ENCODE data around the gene GAGE13. TPM values are rescaled to one million over a fixed set of nuclear protein-coding genes. Genes with fewer than 3 reads are reported as not detected.
"Not testable (repeated sequence)": the region's sequence is repeated elsewhere in the genome, so short reads cannot be mapped to it uniquely, and the experiment has no call there.

The GAGE13 gene
- total RNA-seq, 1 donor from 2014 or later: not detected

GRCh38 chrX:49312176-49312575 lies 19.2 kb upstream of the GAGE13 start:
- no peaks in the 10 kb centered on the region for H3K9me3 Mint-ChIP-seq (ENCODE audit: unreplicated experiment)

GRCh38 chrX:49316085-49316484 lies 15.3 kb upstream of the GAGE13 start:
- H3K36me3 Mint-ChIP-seq (ENCODE audit: unreplicated experiment): no peaks in the 10 kb centered on the region
- no peak overlapping the region for H3K4me3 Mint-ChIP-seq (ENCODE audit: unreplicated experiment)
- no peak for TF ChIP-seq CTCF (IDR thresholded peaks at IDR 0.05; ENCODE audit: partially characterized antibody, unreplicated experiment)
- no peak for DNase-seq
- H3K27ac Mint-ChIP-seq (ENCODE audit: unreplicated experiment): no peak overlapping the region
- no peaks in the 10 kb centered on the region for H3K4me1 Mint-ChIP-seq (ENCODE audit: low read depth, unreplicated experiment)
- H3K9me3 Mint-ChIP-seq (ENCODE audit: unreplicated experiment): no peaks in the 10 kb centered on the region
- H3K27me3 Mint-ChIP-seq (ENCODE audit: unreplicated experiment): no peaks in the 10 kb centered on the region

More at GRCh38 chrX:49312176-49312575, 19.2 kb upstream of the GAGE13 start:
- TF ChIP-seq CTCF (IDR thresholded peaks at IDR 0.05; ENCODE audit: partially characterized antibody, unreplicated experiment): no peak
- H3K27ac Mint-ChIP-seq (ENCODE audit: unreplicated experiment): no peak overlapping the region
- no peaks in the 10 kb centered on the region for H3K36me3 Mint-ChIP-seq (ENCODE audit: unreplicated experiment)
- no peak overlapping the region for H3K4me3 Mint-ChIP-seq (ENCODE audit: unreplicated experiment)
- DNase-seq: no peak
- H3K27me3 Mint-ChIP-seq (ENCODE audit: unreplicated experiment): peaks cover 2% of the 10 kb centered on the region
- H3K4me1 Mint-ChIP-seq (ENCODE audit: low read depth, unreplicated experiment): peaks cover 2% of the 10 kb centered on the region

- not testable (repeated sequence) for DNase-seq; H3K27ac Mint-ChIP-seq (ENCODE audit: unreplicated experiment); H3K27me3 Mint-ChIP-seq (ENCODE audit: unreplicated experiment); H3K9me3 Mint-ChIP-seq (ENCODE audit: unreplicated experiment); H3K36me3 Mint-ChIP-seq (ENCODE audit: unreplicated experiment); H3K4me3 Mint-ChIP-seq (ENCODE audit: unreplicated experiment); H3K4me1 Mint-ChIP-seq (ENCODE audit: low read depth, unreplicated experiment)
Measured at GRCh38 chrX:49321737-49322136, 9.6 kb upstream of the GAGE13 start, which contains the start of gene GAGE12J. Gene GAGE12J (plus strand): TSS chrX:49322037. CDS start chrX:49323194, 1,157 bp downstream.

GRCh38 chrX:49322266-49322665 lies 9.1 kb upstream of the GAGE13 start:
- H3K36me3 Mint-ChIP-seq (ENCODE audit: unreplicated experiment); H3K27me3 Mint-ChIP-seq (ENCODE audit: unreplicated experiment); H3K4me3 Mint-ChIP-seq (ENCODE audit: unreplicated experiment); H3K27ac Mint-ChIP-seq (ENCODE audit: unreplicated experiment); DNase-seq; H3K9me3 Mint-ChIP-seq (ENCODE audit: unreplicated experiment); H3K4me1 Mint-ChIP-seq (ENCODE audit: low read depth, unreplicated experiment): not testable (repeated sequence)

- not testable (repeated sequence) for H3K36me3 Mint-ChIP-seq (ENCODE audit: unreplicated experiment); H3K4me1 Mint-ChIP-seq (ENCODE audit: low read depth, unreplicated experiment); H3K27me3 Mint-ChIP-seq (ENCODE audit: unreplicated experiment); H3K4me3 Mint-ChIP-seq (ENCODE audit: unreplicated experiment); H3K9me3 Mint-ChIP-seq (ENCODE audit: unreplicated experiment); DNase-seq; H3K27ac Mint-ChIP-seq (ENCODE audit: unreplicated experiment)
Measured at GRCh38 chrX:49323735-49324134, 7.6 kb upstream of the GAGE13 start.

- not testable (repeated sequence) for H3K27me3 Mint-ChIP-seq (ENCODE audit: unreplicated experiment); H3K4me1 Mint-ChIP-seq (ENCODE audit: low read depth, unreplicated experiment); H3K4me3 Mint-ChIP-seq (ENCODE audit: unreplicated experiment); H3K36me3 Mint-ChIP-seq (ENCODE audit: unreplicated experiment); DNase-seq; H3K9me3 Mint-ChIP-seq (ENCODE audit: unreplicated experiment); H3K27ac Mint-ChIP-seq (ENCODE audit: unreplicated experiment)
Measured at GRCh38 chrX:49330421-49330820, 961 bp upstream of the GAGE13 start.

GRCh38 chrX:49331841-49332240 lies 459 bp downstream of the GAGE13 start:
- not testable (repeated sequence) for H3K27ac Mint-ChIP-seq (ENCODE audit: unreplicated experiment); H3K4me1 Mint-ChIP-seq (ENCODE audit: low read depth, unreplicated experiment); H3K27me3 Mint-ChIP-seq (ENCODE audit: unreplicated experiment); H3K9me3 Mint-ChIP-seq (ENCODE audit: unreplicated experiment); DNase-seq; H3K4me3 Mint-ChIP-seq (ENCODE audit: unreplicated experiment); H3K36me3 Mint-ChIP-seq (ENCODE audit: unreplicated experiment)

GRCh38 chrX:49341449-49341848 lies 10.1 kb downstream of the GAGE13 start:
- DNase-seq; H3K27ac Mint-ChIP-seq (ENCODE audit: unreplicated experiment); H3K4me3 Mint-ChIP-seq (ENCODE audit: unreplicated experiment); H3K9me3 Mint-ChIP-seq (ENCODE audit: unreplicated experiment); H3K4me1 Mint-ChIP-seq (ENCODE audit: low read depth, unreplicated experiment); H3K36me3 Mint-ChIP-seq (ENCODE audit: unreplicated experiment); H3K27me3 Mint-ChIP-seq (ENCODE audit: unreplicated experiment): not testable (repeated sequence)

GRCh38 chrX:49344496-49345175 lies 13.3 kb downstream of the GAGE13 start:
- H3K4me3 Mint-ChIP-seq (ENCODE audit: unreplicated experiment): not testable (repeated sequence)

GRCh38 chrX:49345402-49345801 lies 14.0 kb downstream of the GAGE13 start:
- H3K4me1 Mint-ChIP-seq (ENCODE audit: low read depth, unreplicated experiment); H3K27me3 Mint-ChIP-seq (ENCODE audit: unreplicated experiment); H3K9me3 Mint-ChIP-seq (ENCODE audit: unreplicated experiment); H3K27ac Mint-ChIP-seq (ENCODE audit: unreplicated experiment); H3K4me3 Mint-ChIP-seq (ENCODE audit: unreplicated experiment); H3K36me3 Mint-ChIP-seq (ENCODE audit: unreplicated experiment); DNase-seq: not testable (repeated sequence)

More at GRCh38 chrX:49344496-49345175, 13.3 kb downstream of the GAGE13 start:
- not testable (repeated sequence) for H3K36me3 Mint-ChIP-seq (ENCODE audit: unreplicated experiment); DNase-seq; H3K27ac Mint-ChIP-seq (ENCODE audit: unreplicated experiment); H3K9me3 Mint-ChIP-seq (ENCODE audit: unreplicated experiment); H3K4me1 Mint-ChIP-seq (ENCODE audit: low read depth, unreplicated experiment); H3K27me3 Mint-ChIP-seq (ENCODE audit: unreplicated experiment)

- H3K4me3 Mint-ChIP-seq (ENCODE audit: unreplicated experiment); H3K36me3 Mint-ChIP-seq (ENCODE audit: unreplicated experiment); H3K9me3 Mint-ChIP-seq (ENCODE audit: unreplicated experiment); DNase-seq; H3K4me1 Mint-ChIP-seq (ENCODE audit: low read depth, unreplicated experiment); H3K27ac Mint-ChIP-seq (ENCODE audit: unreplicated experiment); H3K27me3 Mint-ChIP-seq (ENCODE audit: unreplicated experiment): not testable (repeated sequence)
Measured at GRCh38 chrX:49346150-49346549, 14.8 kb downstream of the GAGE13 start.
